Smooth muscle cell (in vitro differentiated cells): ENCODE results near the gene BANF1. TPM values are rescaled to one million over a fixed set of nuclear protein-coding genes. Genes with fewer than 3 reads are reported as not detected.

Source experiments
- DNase-seq: peaks from one replicate; lab custom pipeline; 2025; ENCODE audit not compliant: unreplicated experiment; lab: John Stamatoyannopoulos, UW
- H2AFZ ChIP-seq: fragments of 200-600 bp; sonication (generic); 2 replicates; pipeline ENCODE4 v1.6.0; 2016; ENCODE audit warnings: antibody characterized with exemption, low read depth, mild to moderate bottlenecking
- H3F3A ChIP-seq: fragments of 200-600 bp; sonication (generic); 2 replicates; pipeline ENCODE4 v1.6.0; 2017; ENCODE audit warnings: antibody characterized with exemption, low read depth
- H3K27ac ChIP-seq: fragments of 200-600 bp; sonication (generic); 2 replicates; pipeline ENCODE4 v1.5.1; 2016; ENCODE audit warnings: low read depth, mild to moderate bottlenecking
- H3K27me3 ChIP-seq: fragments of 200-600 bp; sonication (generic); 2 replicates; pipeline ENCODE4 v1.6.1; 2016; ENCODE audit warnings: low read depth, mild to moderate bottlenecking
- H3K36me3 ChIP-seq: fragments of 200-600 bp; sonication (generic); 2 replicates; pipeline ENCODE4 v1.5.1; 2016; ENCODE audit warnings: low read depth
- H3K4me1 ChIP-seq: fragments of 200-600 bp; sonication (generic); 2 replicates; pipeline ENCODE4 v1.5.1; 2016; ENCODE audit warnings: low read depth
- H3K4me2 ChIP-seq: fragments of 200-600 bp; sonication (generic); 2 replicates; pipeline ENCODE4 v1.6.0; 2016; ENCODE audit warnings: mild to moderate bottlenecking
- H3K4me3 ChIP-seq: fragments of 200-600 bp; sonication (generic); 2 replicates; pipeline ENCODE4 v1.5.1; 2016; ENCODE audit warnings: mild to moderate bottlenecking
- H3K79me2 ChIP-seq: fragments of 200-600 bp; sonication (generic); 2 replicates; pipeline ENCODE4 v1.6.0; 2016; ENCODE audit warnings: low read depth, mild to moderate bottlenecking
- H3K9ac ChIP-seq: fragments of 200-600 bp; sonication (generic); 2 replicates; pipeline ENCODE4 v1.6.0; 2016; ENCODE audit warnings: low read depth
- H3K9me3 ChIP-seq: fragments of 200-600 bp; sonication (generic); replicated peaks from 2 replicates; pipeline ENCODE4 v1.5.1; 2016; ENCODE audit warnings: low read depth
- H4K20me1 ChIP-seq: fragments of 200-600 bp; sonication (generic); 2 replicates; pipeline ENCODE4 v1.6.0; 2016; ENCODE audit warnings: low read depth
- WGBS: methylation state at CpG from one replicate; pipeline ENCODE4 v1.1.7; 2016; ENCODE audit warnings: low lambda C conversion rate; 5-methylcytosine and 5-hydroxymethylcytosine counted together
- polyA plus RNA-seq: library from polyadenylated mRNA; unstranded; fragments of >200 nt; fragmentation: Nextera tagmentation; extraction: Ambion mirVana; gene quantifications from 2 replicates; pipeline ENCODE4 v1.2.1, GENCODE V29; 2016
- total RNA-seq: library from RNA; depleted of rRNA; stranded (reverse); fragments of >200 nt; gene quantifications from 2 replicates; pipeline ENCODE4 v1.2.3, GENCODE V29; 2014
- TF ChIP-seq, protein P1 (sequence below): fragments of 200-600 bp; sonication (generic); IDR thresholded peaks from 2 replicates; pipeline ENCODE4 v1.5.1; 2017; ENCODE audit warnings: borderline replicate concordance, mild to moderate bottlenecking, antibody characterized with exemption; ENCODE audit not compliant: insufficient read depth, poor library complexity, severe bottlenecking

BANF1 gene
- total and polyA plus RNA-seq, 2 experiments from 2014 or later = 61.7 to 269 TPM

GRCh38 chr11:65958774-65959420 is 43.4 kb upstream of the BANF1 start:
- TF ChIP-seq, protein P1, sequence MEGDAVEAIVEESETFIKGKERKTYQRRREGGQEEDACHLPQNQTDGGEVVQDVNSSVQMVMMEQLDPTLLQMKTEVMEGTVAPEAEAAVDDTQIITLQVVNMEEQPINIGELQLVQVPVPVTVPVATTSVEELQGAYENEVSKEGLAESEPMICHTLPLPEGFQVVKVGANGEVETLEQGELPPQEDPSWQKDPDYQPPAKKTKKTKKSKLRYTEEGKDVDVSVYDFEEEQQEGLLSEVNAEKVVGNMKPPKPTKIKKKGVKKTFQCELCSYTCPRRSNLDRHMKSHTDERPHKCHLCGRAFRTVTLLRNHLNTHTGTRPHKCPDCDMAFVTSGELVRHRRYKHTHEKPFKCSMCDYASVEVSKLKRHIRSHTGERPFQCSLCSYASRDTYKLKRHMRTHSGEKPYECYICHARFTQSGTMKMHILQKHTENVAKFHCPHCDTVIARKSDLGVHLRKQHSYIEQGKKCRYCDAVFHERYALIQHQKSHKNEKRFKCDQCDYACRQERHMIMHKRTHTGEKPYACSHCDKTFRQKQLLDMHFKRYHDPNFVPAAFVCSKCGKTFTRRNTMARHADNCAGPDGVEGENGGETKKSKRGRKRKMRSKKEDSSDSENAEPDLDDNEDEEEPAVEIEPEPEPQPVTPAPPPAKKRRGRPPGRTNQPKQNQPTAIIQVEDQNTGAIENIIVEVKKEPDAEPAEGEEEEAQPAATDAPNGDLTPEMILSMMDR = no peak
- no peak for DNase-seq
- H4K20me1 ChIP-seq = peaks cover 7% of the 10 kb centered on the region
- H3K27me3 ChIP-seq = no peaks in the 10 kb centered on the region
- H3K4me1 ChIP-seq = peaks cover 12% of the 10 kb centered on the region
- WGBS = 89% methylated on average over 17 of the region's 17 CpGs
- no peak overlapping the region for H3K9ac ChIP-seq
- H3K36me3 ChIP-seq = no peaks in the 10 kb centered on the region
- no peak overlapping the region for H3K27ac ChIP-seq
- H3K4me3 ChIP-seq = no peak overlapping the region
- H2AFZ ChIP-seq = no peak overlapping the region
- no peak overlapping the region for H3K4me2 ChIP-seq
- peaks cover 23% of the 10 kb centered on the region for H3K79me2 ChIP-seq
- no peaks in the 10 kb centered on the region for H3K9me3 ChIP-seq
- H3F3A ChIP-seq = no peaks in the 10 kb centered on the region

DNA sequence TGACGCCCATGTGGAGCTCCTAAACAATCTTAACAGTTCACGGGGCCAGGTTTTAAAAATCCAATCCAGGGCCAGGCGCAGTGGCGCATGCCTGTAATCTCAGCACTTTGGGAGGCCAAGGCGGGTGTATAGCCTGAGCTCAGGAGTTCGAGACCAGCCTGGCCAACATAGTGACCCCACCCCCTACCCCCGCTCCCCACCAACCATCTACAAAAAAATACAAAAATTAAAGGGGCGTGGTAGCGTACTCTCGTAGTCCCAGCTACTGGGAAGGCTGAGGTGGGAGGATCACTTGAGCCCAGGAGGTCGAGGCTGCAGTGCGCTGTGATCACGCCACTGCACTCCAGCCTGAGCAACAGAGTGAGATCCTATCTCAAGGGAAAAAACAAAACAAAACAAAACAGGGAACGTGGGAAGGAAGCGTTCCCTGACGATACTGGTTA is 41.5 kb upstream of the BANF1 start:
- no peaks in the 10 kb centered on the region for H3K36me3 ChIP-seq
- H3K4me2 ChIP-seq = peak overlapping the region; percentile 96
- no peaks in the 10 kb centered on the region for H3K27me3 ChIP-seq
- no peak for DNase-seq
- peaks cover 12% of the 10 kb centered on the region for H3K4me1 ChIP-seq
- H3K9ac ChIP-seq = peak overlapping the region; percentile 99
- no peaks in the 10 kb centered on the region for H3K9me3 ChIP-seq
- WGBS = 50% methylated on average over 15 of the region's 16 CpGs
- no peaks in the 10 kb centered on the region for H3F3A ChIP-seq
- H2AFZ ChIP-seq = peak overlapping the region; percentile 90
- peak overlapping the region; percentile 94 for H3K27ac ChIP-seq
- H3K79me2 ChIP-seq = peaks cover 26% of the 10 kb centered on the region
- TF ChIP-seq, protein P1 = no peak
- H3K4me3 ChIP-seq = peak overlapping the region; percentile 96
- peaks cover 7% of the 10 kb centered on the region for H4K20me1 ChIP-seq

DNA sequence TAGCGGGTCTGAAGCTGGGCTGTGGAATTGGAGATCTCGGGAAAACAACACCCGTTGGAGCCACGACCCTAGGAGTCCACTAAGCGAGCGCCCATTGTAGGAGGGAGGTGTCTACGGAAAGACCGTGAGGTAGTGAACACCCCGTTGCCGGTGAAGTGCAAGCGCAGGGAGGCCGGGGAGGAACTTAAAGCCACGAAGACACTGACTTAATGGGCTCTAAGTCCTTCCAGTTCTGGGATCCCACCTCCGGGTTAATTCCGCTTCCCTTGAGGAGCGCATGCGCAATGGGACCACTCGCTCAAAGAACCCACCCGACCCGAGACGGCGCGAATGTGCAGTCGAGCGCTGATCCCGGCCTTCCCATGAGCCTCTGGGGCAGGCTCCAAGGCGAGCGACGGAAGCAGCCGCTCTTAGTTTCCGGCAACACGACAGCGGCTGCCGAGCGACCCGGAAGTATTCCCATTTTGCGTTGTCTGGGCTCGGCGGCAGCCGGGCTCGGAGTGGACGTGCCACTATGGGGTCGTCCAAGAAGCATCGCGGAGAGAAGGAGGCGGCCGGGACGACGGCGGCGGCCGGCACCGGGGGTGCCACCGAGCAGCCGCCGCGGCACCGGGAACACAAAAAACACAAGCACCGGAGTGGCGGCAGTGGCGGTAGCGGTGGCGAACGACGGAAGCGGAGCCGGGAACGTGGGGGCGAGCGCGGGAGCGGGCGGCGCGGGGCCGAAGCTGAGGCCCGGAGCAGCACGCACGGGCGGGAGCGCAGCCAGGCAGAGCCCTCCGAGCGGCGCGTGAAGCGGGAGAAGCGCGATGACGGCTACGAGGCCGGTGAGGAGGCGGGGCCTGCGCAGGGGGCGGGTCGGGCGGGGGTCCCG is 40.8 kb upstream of the BANF1 start, which contains the start of gene SART1:
Gene SART1, plus strand, starts transcription at position 468 of the 874 bp plus-strand sequence. Its CDS starts 47 bp downstream, at position 515.
- Histone ChIP-seq H3K27me3 (no peaks in the 10 kb centered on the region), H3K27ac (peak within 1 kb of the TSS; percentile 94), H4K20me1 (peaks cover 7% of the 10 kb centered on the region), H3K36me3 (no peaks in the 10 kb centered on the region), H3K79me2 (peaks cover 26% of the 10 kb centered on the region), H2AFZ (peak within 1 kb of the TSS; percentile 90), H3K4me2 (peak within 1 kb of the TSS; percentile 96), H3K9me3 (no peaks in the 10 kb centered on the region), H3K9ac (peak within 1 kb of the TSS; percentile 99), H3K4me3 (peak within 1 kb of the TSS; percentile 96), H3K4me1 (peaks cover 12% of the 10 kb centered on the region), H3F3A (no peaks in the 10 kb centered on the region)
- 1% methylated on average over 75 of the region's 97 CpGs for WGBS
- peak; percentile 86 for DNase-seq
- TF ChIP-seq, protein P1 = no peak
